ENCODE data around the gene ABLIM2. TPM values are rescaled to one million over a fixed set of nuclear protein-coding genes. Genes with fewer than 3 reads are reported as not detected.

The ABLIM2 gene
- polyA plus RNA-seq, 3 donors = 0.21 TPM; not detected in 2

- Mint-ChIP-seq H3K27ac (no peak overlapping the region), H3K4me1 (peaks cover 3% of the 10 kb centered on the region), H3K27me3 (ENCODE audit: low read depth in 3 of 3) (peaks cover 7 to 10% (median 9%) of the 10 kb centered on the region in 3 donors), H3K9me3 (peaks cover 0 to 4% (median 0%) of the 10 kb centered on the region in 7 donors), H3K36me3 (no peaks in the 10 kb centered on the region), H3K4me3 (no peak overlapping the region)
- peaks cover 0 to 2% of the 10 kb centered on the region in 2 donors for H3K27me3 ChIP-seq (ENCODE audit: control insufficient read depth in 2 of 2, insufficient read depth in 2 of 2, low read length in 2 of 2)
- WGBS (ENCODE audit: insufficient coverage) = 89% methylated on average over 4 of the region's 6 CpGs
- H3K79me2 ChIP-seq (ENCODE audit: insufficient read depth, low read length) = no peaks in the 10 kb centered on the region
- no peak for TF ChIP-seq CTCF (IDR thresholded peaks at IDR 0.05)
- H3K4me2 ChIP-seq (replicated peaks; ENCODE audit: extremely low read depth, low read length, poor library complexity, severe bottlenecking) = no peak overlapping the region
- H2AFZ ChIP-seq (ENCODE audit: insufficient read depth, low read depth, low read length, poor library complexity, severe bottlenecking) = no peak overlapping the region
- H3K9ac ChIP-seq (ENCODE audit: insufficient read depth, low read length, poor library complexity, severe bottlenecking) = no peak overlapping the region
- H3K4me3 ChIP-seq (replicated peaks in 1 of 3; ENCODE audit: low read depth in 2 of 3, low read length in 3 of 3) = no peak overlapping the region
- no peak overlapping the region for H3K27ac ChIP-seq (ENCODE audit: low read depth in 1 of 2, low read length in 2 of 2)
- no peaks in the 10 kb centered on the region for H4K20me1 ChIP-seq (ENCODE audit: insufficient read depth, low read length)
- DNase-seq = no peak
- no peaks in the 10 kb centered on the region for H3K9me3 ChIP-seq (replicated peaks in 1 of 2; ENCODE audit: control insufficient read depth in 1 of 2, insufficient read depth in 1 of 2, low read length in 2 of 2)
- intact Hi-C loops (cut with micrococcal nuclease) = no loop called here
- no peaks in the 10 kb centered on the region for H3K36me3 ChIP-seq (replicated peaks in 1 of 2; ENCODE audit: control insufficient read depth in 1 of 2, insufficient read depth in 2 of 2, low read length in 2 of 2)
- no peaks in the 10 kb centered on the region for H3K4me1 ChIP-seq (ENCODE audit: control insufficient read depth in 1 of 2, insufficient read depth in 2 of 2, low read length in 2 of 2)
Observed at GRCh38 chr4:7917669-7918068, 240.9 kb downstream of the ABLIM2 start.

- no peaks in the 10 kb centered on the region for H3K36me3 Mint-ChIP-seq
- Histone ChIP-seq H3K9ac (ENCODE audit: insufficient read depth, low read length, poor library complexity, severe bottlenecking) (no peak overlapping the region), H3K36me3 (replicated peaks in 1 of 2; ENCODE audit: control insufficient read depth in 1 of 2, insufficient read depth in 2 of 2, low read length in 2 of 2) (no peaks in the 10 kb centered on the region), H3K4me3 (replicated peaks in 1 of 3; ENCODE audit: low read depth in 2 of 3, low read length in 3 of 3) (no peak overlapping the region), H3K27ac (ENCODE audit: low read depth in 1 of 2, low read length in 2 of 2) (no peak overlapping the region), H3K79me2 (ENCODE audit: insufficient read depth, low read length) (no peaks in the 10 kb centered on the region), H3K9me3 (replicated peaks in 1 of 2; ENCODE audit: control insufficient read depth in 1 of 2, insufficient read depth in 1 of 2, low read length in 2 of 2) (no peaks in the 10 kb centered on the region), H3K4me1 (ENCODE audit: control insufficient read depth in 1 of 2, insufficient read depth in 2 of 2, low read length in 2 of 2) (peaks cover 0 to under 1% of the 10 kb centered on the region in 2 donors), H3K27me3 (ENCODE audit: control insufficient read depth in 2 of 2, insufficient read depth in 2 of 2, low read length in 2 of 2) (peaks cover 0 to 2% of the 10 kb centered on the region in 2 donors), H3K4me2 (replicated peaks; ENCODE audit: extremely low read depth, low read length, poor library complexity, severe bottlenecking) (no peak overlapping the region), H4K20me1 (ENCODE audit: insufficient read depth, low read length) (no peaks in the 10 kb centered on the region), H2AFZ (ENCODE audit: insufficient read depth, low read depth, low read length, poor library complexity, severe bottlenecking) (no peak overlapping the region)
- TF ChIP-seq CTCF (IDR thresholded peaks at IDR 0.05) = no peak
- intact Hi-C loops (cut with micrococcal nuclease) = no loop called here
- DNase-seq = no peak
- H3K4me1 Mint-ChIP-seq = peaks cover 7% of the 10 kb centered on the region
- no peak overlapping the region for H3K27ac Mint-ChIP-seq
- H3K27me3 Mint-ChIP-seq (ENCODE audit: low read depth in 3 of 3) = peaks cover 9 to 13% (median 10%) of the 10 kb centered on the region in 3 donors
- no peak overlapping the region for H3K4me3 Mint-ChIP-seq
- peaks cover 0 to 4% (median 0%) of the 10 kb centered on the region in 7 donors for H3K9me3 Mint-ChIP-seq
- 50% methylated on average over 4 of the region's 6 CpGs for WGBS (ENCODE audit: insufficient coverage)
Observed at GRCh38 chr4:7915875-7916242, 242.8 kb downstream of the ABLIM2 start.

Small RNA genes within 50 kb of the gene (small RNA-seq; reads per million reads assigned to genes)
- 1.7 reads per million for gene MIR95 (ENCODE audit: insufficient read length, low read depth)

Other genes with a start within 250 kb of the ABLIM2 start
- not detected for gene AFAP1, start 219.0 kb downstream of the ABLIM2 start, polyA plus RNA-seq
- gene SH3TC1, start 40.5 kb upstream of the ABLIM2 start, polyA plus RNA-seq = 10 to 100 TPM; 36.9 to 85.7 (median 41.9) TPM
- gene HTRA3, start 110.9 kb upstream of the ABLIM2 start, polyA plus RNA-seq = not detected